ENCODE data around the gene PSD. TPM values are rescaled to one million over a fixed set of nuclear protein-coding genes. Genes with fewer than 3 reads are reported as not detected.

Gene PSD
- total and polyA plus RNA-seq, 10 of the 15 experiments (the other 5 are each of a cell fraction or from before 2014, with no cell fraction given), result 0.11 to 2.0 (median 0.49) TPM; not detected in 2

DNA sequence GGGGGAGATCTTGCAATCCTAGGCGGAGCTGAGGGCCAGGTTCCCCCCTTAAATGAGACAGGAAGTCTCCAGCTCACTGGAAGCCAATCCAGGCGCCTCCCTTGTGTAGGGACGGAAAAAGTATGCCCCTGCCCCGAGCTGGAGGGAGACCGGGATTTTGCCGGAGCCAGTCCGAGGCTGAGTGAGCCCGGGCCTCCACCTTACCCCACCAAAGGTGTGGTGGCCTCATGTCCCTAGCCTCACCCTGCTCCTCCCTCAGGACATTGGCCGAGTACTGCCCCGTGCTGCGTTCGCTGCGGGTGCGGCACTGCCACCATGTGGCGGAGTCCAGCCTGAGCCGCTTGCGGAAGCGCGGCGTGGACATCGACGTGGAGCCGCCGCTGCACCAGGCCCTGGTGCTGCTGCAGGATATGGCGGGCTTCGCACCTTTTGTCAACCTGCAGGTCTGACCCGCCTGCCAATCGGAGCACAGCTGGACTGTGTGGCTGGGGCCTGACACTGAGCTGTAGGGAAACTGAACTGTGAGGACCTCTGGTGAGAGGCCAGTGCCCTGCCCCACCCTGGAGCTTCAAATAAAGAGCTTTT is 4.1 kb upstream of the PSD start (continued):
- TF ChIP-seq, protein P1, sequence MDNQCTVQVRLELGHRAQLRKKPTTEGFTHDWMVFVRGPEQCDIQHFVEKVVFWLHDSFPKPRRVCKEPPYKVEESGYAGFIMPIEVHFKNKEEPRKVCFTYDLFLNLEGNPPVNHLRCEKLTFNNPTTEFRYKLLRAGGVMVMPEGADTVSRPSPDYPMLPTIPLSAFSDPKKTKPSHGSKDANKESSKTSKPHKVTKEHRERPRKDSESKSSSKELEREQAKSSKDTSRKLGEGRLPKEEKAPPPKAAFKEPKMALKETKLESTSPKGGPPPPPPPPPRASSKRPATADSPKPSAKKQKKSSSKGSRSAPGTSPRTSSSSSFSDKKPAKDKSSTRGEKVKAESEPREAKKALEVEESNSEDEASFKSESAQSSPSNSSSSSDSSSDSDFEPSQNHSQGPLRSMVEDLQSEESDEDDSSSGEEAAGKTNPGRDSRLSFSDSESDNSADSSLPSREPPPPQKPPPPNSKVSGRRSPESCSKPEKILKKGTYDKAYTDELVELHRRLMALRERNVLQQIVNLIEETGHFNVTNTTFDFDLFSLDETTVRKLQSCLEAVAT (IDR thresholded peaks at IDR 0.05), result 0 out of 2 replicates have a peak, but pooled peaks have one; percentile 62
- TF ChIP-seq DPF2 (IDR thresholded peaks at IDR 0.05), result no peak
- peak; percentile 26; the same call in 1 of the 2 replicates for TF ChIP-seq IKZF1 (conservative IDR thresholded peaks at IDR 0.05)

DNA sequence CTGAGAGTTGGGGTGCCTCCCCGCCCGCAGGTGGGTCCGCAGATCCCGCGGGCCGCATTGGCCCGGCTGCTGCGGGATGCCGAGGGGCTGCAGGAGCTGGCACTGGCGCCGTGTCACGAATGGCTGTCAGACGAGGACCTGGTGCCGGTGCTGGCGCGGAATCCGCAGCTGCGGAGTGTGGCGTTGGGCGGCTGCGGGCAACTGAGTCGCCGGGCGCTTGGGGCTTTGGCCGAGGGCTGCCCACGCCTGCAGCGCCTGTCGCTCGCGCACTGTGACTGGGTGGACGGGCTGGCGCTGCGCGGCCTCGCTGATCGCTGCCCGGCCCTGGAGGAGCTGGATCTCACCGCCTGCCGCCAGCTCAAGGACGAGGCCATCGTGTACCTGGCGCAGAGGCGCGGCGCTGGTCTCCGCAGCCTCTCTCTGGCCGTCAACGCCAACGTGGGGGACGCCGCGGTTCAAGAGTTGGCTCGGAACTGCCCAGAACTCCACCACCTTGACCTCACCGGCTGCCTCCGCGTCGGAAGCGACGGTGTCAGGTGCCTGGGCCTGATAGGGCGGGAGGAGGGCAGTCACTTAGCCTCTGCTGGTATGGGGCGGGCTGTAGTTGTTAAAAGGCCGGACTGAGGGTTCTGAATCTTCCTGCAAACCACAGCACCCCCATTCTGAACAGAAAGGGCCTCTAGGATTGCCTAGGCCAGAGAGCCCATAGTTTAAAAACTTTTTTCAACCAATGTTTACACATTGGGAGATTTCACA is 3.4 kb upstream of the PSD start:
- Histone ChIP-seq H3K27me3 (replicated peaks in 1 of 2; ENCODE audit: control insufficient read depth in 2 of 2, insufficient read depth in 2 of 2, low read length in 1 of 2) (no peaks in the 10 kb centered on the region; a peak in 1 of 4 replicates), H3K4me1 (ENCODE audit: control insufficient read depth, insufficient read depth, low read length) (peaks cover 18% of the 10 kb centered on the region), H3K4me3 (peak overlapping the region; percentile 98), H3K27ac (ENCODE audit: control insufficient read depth, insufficient read depth) (peak overlapping the region; percentile 85), H3K4me2 (ENCODE audit: control insufficient read depth, insufficient read depth) (peak overlapping the region; percentile 95), H3K79me2 (ENCODE audit: control insufficient read depth, insufficient read depth, low read length) (peaks cover 7% of the 10 kb centered on the region), H4K20me1 (ENCODE audit: control insufficient read depth, insufficient read depth) (peaks cover 2% of the 10 kb centered on the region; the same call in 1 of the 2 replicates), H3K36me3 (ENCODE audit: control insufficient read depth in 2 of 2, insufficient read depth in 2 of 2, low read length in 1 of 2) (peaks cover 0 to 5% of the 10 kb centered on the region in 2 experiments; a peak in 2 of 4 replicates), H3K9me3 (replicated peaks; ENCODE audit: control insufficient read depth, insufficient read depth, low read length) (no peaks in the 10 kb centered on the region), H2AFZ (ENCODE audit: control insufficient read depth, low read depth, low read length) (peak overlapping the region; percentile 100), H3K9ac (ENCODE audit: control insufficient read depth, insufficient read depth, low read length) (peak overlapping the region; percentile 78)
- WGBS (ENCODE audit: insufficient coverage, insufficient replicate concordance, low lambda C conversion rate, missing lambda C conversion rate), result 2% methylated on average over 59 of the region's 62 CpGs
- FAIRE-seq, result no peak
- ChIA-PET SMC1A (ENCODE audit: uncharacterized antibody, unreplicated experiment) (interaction anchor here (1.0 to 4.2 kb wide), 8 partner anchors 8 to 71 kb away, joined by 3 to 42 read pairs (median 4); partner anchors contain the start of genes C10orf95, CUEDC2 and NFKB2), CTCF (interaction anchor here (1.1 to 5.6 kb wide), 15 partner anchors 8 to 252 kb away, joined by 3 to 90 read pairs (median 10); partner anchors contain the start of genes C10orf95, CUEDC2, ELOVL3 and NFKB2), POLR2A (interaction anchor here (0.6 to 4.9 kb wide), 11 partner anchors 10 to 280 kb away, joined by 3 to 35 read pairs (median 4); partner anchors contain the start of genes C10orf95, CUEDC2 and NFKB2), RAD21 (ENCODE audit: unreplicated experiment) (interaction anchor here (0.6 to 3.8 kb wide), 10 partner anchors 11 to 424 kb away, joined by 4 to 24 read pairs (median 9); partner anchors contain the start of genes ACTR1A, CUEDC2 and NOLC1)
- in situ Hi-C loops (cut with MboI), result no loop called here
- BruUV-seq (replicated peaks), result no TSS peak
- DNase-seq (ENCODE audit: low read depth, low spot score), result no peak
- TF ChIP-seq TCF3 (IDR thresholded peaks at IDR 0.05; ENCODE audit: borderline replicate concordance, insufficient read depth, low read depth, low read length) (0 out of 2 replicates have a peak, but pooled peaks have one; percentile 39), TCF7 (IDR thresholded peaks at IDR 0.05; ENCODE audit: borderline replicate concordance) (no peak), CREM (IDR thresholded peaks at IDR 0.05; ENCODE audit: low read depth) (no peak), CREB1 (IDR thresholded peaks at IDR 0.05; ENCODE audit: low read depth) (no peak), RELA (IDR thresholded peaks at IDR 0.05; ENCODE audit: borderline replicate concordance, partially characterized antibody) (no peak), MTA2 (IDR thresholded peaks at IDR 0.05; ENCODE audit: low read depth) (no peak), RUNX3 (IDR thresholded peaks at IDR 0.05; ENCODE audit: low read length) (peak; percentile 51), JUND (IDR thresholded peaks at IDR 0.05; ENCODE audit: low read depth, low read length) (no peak), PAX8 (IDR thresholded peaks at IDR 0.05) (no peak), TCF12 (IDR thresholded peaks at IDR 0.05; ENCODE audit: low read depth, low read length) (no peak), JUNB (IDR thresholded peaks at IDR 0.05) (no peak), POLR2AphosphoS5 (IDR thresholded peaks at IDR 0.05; ENCODE audit: low read length) (peak; percentile 14; the same call in 1 of the 2 replicates), STAT3 (IDR thresholded peaks at IDR 0.05; ENCODE audit: low read depth, low read length) (no peak)
- TF ChIP-seq, protein P2, sequence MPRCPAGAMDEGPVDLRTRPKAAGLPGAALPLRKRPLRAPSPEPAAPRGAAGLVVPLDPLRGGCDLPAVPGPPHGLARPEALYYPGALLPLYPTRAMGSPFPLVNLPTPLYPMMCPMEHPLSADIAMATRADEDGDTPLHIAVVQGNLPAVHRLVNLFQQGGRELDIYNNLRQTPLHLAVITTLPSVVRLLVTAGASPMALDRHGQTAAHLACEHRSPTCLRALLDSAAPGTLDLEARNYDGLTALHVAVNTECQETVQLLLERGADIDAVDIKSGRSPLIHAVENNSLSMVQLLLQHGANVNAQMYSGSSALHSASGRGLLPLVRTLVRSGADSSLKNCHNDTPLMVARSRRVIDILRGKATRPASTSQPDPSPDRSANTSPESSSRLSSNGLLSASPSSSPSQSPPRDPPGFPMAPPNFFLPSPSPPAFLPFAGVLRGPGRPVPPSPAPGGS (IDR thresholded peaks at IDR 0.05; ENCODE audit: borderline replicate concordance, insufficient read depth, low read depth, low read length, poor library complexity, severe bottlenecking), result peak; percentile 41
- intact Hi-C loops (cut with micrococcal nuclease; ENCODE audit: unreplicated experiment), result loop anchor here (1.0 kb wide), 2 partner anchors 10 to 28 kb away; partner anchors contain the start of gene CUEDC2
- peak; percentile 7 for ATAC-seq

All from GM12878 (cell line).